Neural cell (in vitro differentiated cells): ENCODE measurements around the gene OBSCN.

Experiments used
- EP300 ChIP-seq: fragments of 450-650 bp; conservative IDR thresholded peaks from 2 replicates; pipeline ENCODE4 v1.6.1; 2014; ENCODE audit warnings: antibody characterized with exemption, mild to moderate bottlenecking, moderate library complexity; ENCODE audit not compliant: poor library complexity, severe bottlenecking
- EZH2 ChIP-seq: fragments of 200-600, 300-800 bp; shearing (Covaris generic), sonication (generic); IDR thresholded peaks from 2 replicates; pipeline ENCODE4 v1.6.1; 2014; ENCODE audit warnings: antibody characterized with exemption, low read length, borderline replicate concordance, mild to moderate bottlenecking; ENCODE audit not compliant: insufficient read depth, poor library complexity, severe bottlenecking
- MXI1 ChIP-seq: fragments of 450-650 bp; conservative IDR thresholded peaks from 2 replicates; pipeline ENCODE4 v1.6.1; 2014; ENCODE audit warnings: antibody characterized with exemption, mild to moderate bottlenecking; ENCODE audit not compliant: poor library complexity, severe bottlenecking
- POLR2AphosphoS5 ChIP-seq: IDR thresholded peaks from 2 replicates; pipeline ENCODE4 v1.6.1; 2012
- RAD21 ChIP-seq: fragments of 450-650 bp; conservative IDR thresholded peaks from 2 replicates; pipeline ENCODE4 v1.6.1; 2014; ENCODE audit warnings: antibody characterized with exemption, mild to moderate bottlenecking, moderate library complexity
- REST ChIP-seq: IDR thresholded peaks from 2 replicates; pipeline ENCODE4 v1.6.1; 2012; ENCODE audit warnings: borderline replicate concordance
- TAF1 ChIP-seq: IDR thresholded peaks from 2 replicates; pipeline ENCODE4 v1.6.1; 2012; ENCODE audit warnings: low read depth
- TF ChIP-seq, protein P1 (sequence below): fragments of 450-650 bp; IDR thresholded peaks from 2 replicates; pipeline ENCODE4 v1.5.1; 2014; ENCODE audit warnings: antibody characterized with exemption, mild to moderate bottlenecking, moderate library complexity; ENCODE audit not compliant: poor library complexity, severe bottlenecking

DNA sequence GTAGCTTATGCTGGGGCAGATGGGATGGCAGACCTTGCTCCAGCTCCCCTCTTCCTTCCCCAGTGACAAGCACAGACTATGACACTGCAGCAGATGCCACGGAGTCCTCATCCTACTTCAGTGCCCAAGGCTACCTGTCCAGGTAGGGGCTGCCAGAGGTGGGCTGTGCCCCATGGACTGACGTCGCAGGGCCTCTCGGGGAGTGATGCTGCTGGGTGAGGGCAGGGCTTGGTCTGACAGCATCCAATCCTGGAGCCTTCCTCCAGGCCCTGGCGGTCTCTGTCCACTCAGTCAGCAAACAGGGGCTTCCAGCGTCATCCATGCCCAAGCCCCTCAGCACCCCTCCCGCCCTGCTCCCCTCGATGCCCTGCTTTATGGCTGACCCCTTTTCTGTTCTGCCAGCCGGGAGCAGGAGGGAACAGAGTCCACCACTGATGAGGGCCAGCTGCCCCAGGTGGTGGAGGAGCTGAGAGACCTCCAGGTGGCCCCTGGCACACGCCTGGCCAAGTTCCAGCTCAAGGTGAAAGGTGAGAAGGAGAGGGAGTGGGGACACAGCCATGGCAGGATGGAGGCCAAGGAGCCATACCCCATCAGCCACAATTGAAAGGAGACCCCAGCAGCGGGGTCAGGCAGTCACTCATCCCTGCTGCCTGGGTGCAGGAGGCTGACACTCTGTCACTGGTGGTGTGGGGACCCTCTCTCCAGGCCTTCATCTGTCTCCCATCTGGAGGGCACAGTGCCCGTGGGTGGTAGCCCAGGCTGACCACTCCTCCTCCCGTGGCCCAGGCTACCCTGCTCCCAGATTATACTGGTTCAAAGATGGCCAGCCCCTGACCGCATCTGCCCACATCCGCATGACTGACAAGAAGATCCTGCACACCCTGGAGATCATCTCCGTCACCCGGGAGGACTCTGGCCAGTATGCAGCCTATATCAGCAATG is 125.2 kb downstream of the OBSCN start:
- TF ChIP-seq TAF1 (no peak), MXI1 (no peak), EZH2 (no peak), POLR2AphosphoS5 (no peak), RAD21 (no peak), REST (no peak), EP300 (no peak)
- TF ChIP-seq, protein P1, sequence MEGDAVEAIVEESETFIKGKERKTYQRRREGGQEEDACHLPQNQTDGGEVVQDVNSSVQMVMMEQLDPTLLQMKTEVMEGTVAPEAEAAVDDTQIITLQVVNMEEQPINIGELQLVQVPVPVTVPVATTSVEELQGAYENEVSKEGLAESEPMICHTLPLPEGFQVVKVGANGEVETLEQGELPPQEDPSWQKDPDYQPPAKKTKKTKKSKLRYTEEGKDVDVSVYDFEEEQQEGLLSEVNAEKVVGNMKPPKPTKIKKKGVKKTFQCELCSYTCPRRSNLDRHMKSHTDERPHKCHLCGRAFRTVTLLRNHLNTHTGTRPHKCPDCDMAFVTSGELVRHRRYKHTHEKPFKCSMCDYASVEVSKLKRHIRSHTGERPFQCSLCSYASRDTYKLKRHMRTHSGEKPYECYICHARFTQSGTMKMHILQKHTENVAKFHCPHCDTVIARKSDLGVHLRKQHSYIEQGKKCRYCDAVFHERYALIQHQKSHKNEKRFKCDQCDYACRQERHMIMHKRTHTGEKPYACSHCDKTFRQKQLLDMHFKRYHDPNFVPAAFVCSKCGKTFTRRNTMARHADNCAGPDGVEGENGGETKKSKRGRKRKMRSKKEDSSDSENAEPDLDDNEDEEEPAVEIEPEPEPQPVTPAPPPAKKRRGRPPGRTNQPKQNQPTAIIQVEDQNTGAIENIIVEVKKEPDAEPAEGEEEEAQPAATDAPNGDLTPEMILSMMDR = no peak
